ENCODE results near the gene MYO15A. TPM values are rescaled to one million over a fixed set of nuclear protein-coding genes. Genes with fewer than 3 reads are reported as not detected.

Gene MYO15A
- total RNA-seq, 1 donor from 2014 or later, result 0.25 TPM

DNA sequence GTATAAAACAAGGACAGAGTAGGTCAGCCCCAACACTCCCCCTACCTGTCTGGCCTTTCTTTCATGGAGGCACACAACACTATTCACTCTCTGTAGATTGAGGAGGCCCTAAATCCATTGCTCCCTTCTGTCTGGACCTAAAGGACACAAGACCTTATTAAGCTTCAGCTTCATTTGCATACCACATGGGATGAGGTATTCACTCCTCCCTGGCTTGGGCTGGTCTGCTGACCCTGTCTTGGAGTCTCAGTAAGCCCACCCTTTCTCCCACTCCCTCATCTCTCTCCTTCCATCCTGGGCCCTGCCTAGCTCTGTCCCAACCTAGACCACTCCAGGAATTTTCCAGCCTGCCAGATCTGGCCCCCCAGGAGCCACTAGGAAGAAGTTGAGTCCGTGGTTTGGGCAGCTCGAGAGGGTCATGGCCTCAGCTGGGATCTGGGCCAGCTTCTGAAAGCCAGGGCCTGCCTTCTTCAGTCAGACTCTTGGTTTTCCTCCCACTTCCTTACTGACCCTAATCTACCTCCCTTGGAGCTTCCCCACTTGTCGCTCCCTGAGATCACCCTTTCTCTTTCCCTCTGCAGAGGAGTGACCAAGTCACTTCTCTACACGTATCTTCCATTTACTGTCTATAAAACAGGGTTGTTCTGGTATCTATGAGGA lies 110.3 kb downstream of the MYO15A start:
- peaks cover 13% of the 10 kb centered on the region for H3K4me1 ChIP-seq
- intact Hi-C loops (cut with micrococcal nuclease), result no loop called here
- H3K9me3 ChIP-seq (replicated peaks), result no peaks in the 10 kb centered on the region
- TF ChIP-seq CTCF (IDR thresholded peaks at IDR 0.05; ENCODE audit: borderline replicate concordance), result no peak
- no peak overlapping the region for H3K4me3 ChIP-seq
- H3K36me3 ChIP-seq, result no peaks in the 10 kb centered on the region
- H3K27me3 ChIP-seq (ENCODE audit: low read depth), result no peaks in the 10 kb centered on the region
- DNase-seq, result peak; percentile 49
- no peak overlapping the region for H3K27ac ChIP-seq (replicated peaks)

- Histone ChIP-seq H3K27me3 (ENCODE audit: low read depth) (no peaks in the 10 kb centered on the region), H3K36me3 (no peaks in the 10 kb centered on the region), H3K9me3 (replicated peaks) (no peaks in the 10 kb centered on the region), H3K4me1 (peaks cover 27% of the 10 kb centered on the region), H3K27ac (replicated peaks) (peak overlapping the region; percentile 78), H3K4me3 (no peak overlapping the region)
- no peak for DNase-seq
- no peak for TF ChIP-seq CTCF (IDR thresholded peaks at IDR 0.05; ENCODE audit: borderline replicate concordance)
- intact Hi-C loops (cut with micrococcal nuclease), result no loop called here
Measured at GRCh38 chr17:18224053-18224386, 115.5 kb downstream of the MYO15A start.

GRCh38 chr17:18224387-18225120 lies 116.0 kb downstream of the MYO15A start:
- Histone ChIP-seq H3K36me3 (no peaks in the 10 kb centered on the region), H3K4me3 (peak overlapping the region; percentile 77), H3K27ac (replicated peaks) (peak overlapping the region; percentile 78), H3K27me3 (ENCODE audit: low read depth) (no peaks in the 10 kb centered on the region), H3K4me1 (peaks cover 22% of the 10 kb centered on the region), H3K9me3 (replicated peaks) (no peaks in the 10 kb centered on the region)
- DNase-seq, result peak; percentile 42
- intact Hi-C loops (cut with micrococcal nuclease), result no loop called here
- no peak for TF ChIP-seq CTCF (IDR thresholded peaks at IDR 0.05; ENCODE audit: borderline replicate concordance)

GRCh38 chr17:18225121-18225641 lies 116.6 kb downstream of the MYO15A start, which contains the start of gene LLGL1:
Gene LLGL1 (plus strand): TSS chr17:18225635. CDS start chr17:18225683, 48 bp downstream.
- Histone ChIP-seq H3K36me3 (no peaks in the 10 kb centered on the region), H3K27me3 (ENCODE audit: low read depth) (no peaks in the 10 kb centered on the region), H3K9me3 (replicated peaks) (no peaks in the 10 kb centered on the region), H3K27ac (replicated peaks) (peak within 1 kb of the TSS; percentile 78), H3K4me3 (peak within 1 kb of the TSS; percentile 77), H3K4me1 (peaks cover 21% of the 10 kb centered on the region)
- no peak for TF ChIP-seq CTCF (IDR thresholded peaks at IDR 0.05; ENCODE audit: borderline replicate concordance)
- peak; percentile 98 for DNase-seq
- intact Hi-C loops (cut with micrococcal nuclease), result no loop called here

- DNase-seq, result no peak
- Histone ChIP-seq H3K36me3 (no peaks in the 10 kb centered on the region), H3K4me3 (peak overlapping the region; percentile 77), H3K27ac (replicated peaks) (peak overlapping the region; percentile 64), H3K4me1 (peaks cover 21% of the 10 kb centered on the region), H3K27me3 (ENCODE audit: low read depth) (no peaks in the 10 kb centered on the region), H3K9me3 (replicated peaks) (no peaks in the 10 kb centered on the region)
- intact Hi-C loops (cut with micrococcal nuclease), result no loop called here
- no peak for TF ChIP-seq CTCF (IDR thresholded peaks at IDR 0.05; ENCODE audit: borderline replicate concordance)
Measured at GRCh38 chr17:18225642-18226283, 117.2 kb downstream of the MYO15A start.
